OCI-LY1 (cell line): Measurements from ENCODE around the gene ARL10.

Source experiments
- H2AFZ ChIP-seq: fragments of 200-600 bp; sonication (generic), shearing (Covaris generic); 2 replicates; pipeline ENCODE4 v1.6.0; 2014; ENCODE audit warnings: antibody characterized with exemption, mild to moderate bottlenecking, low read length
- H3F3A ChIP-seq: fragments of 200-600 bp; sonication (generic), shearing (Covaris generic); 2 replicates; pipeline ENCODE4 v1.6.0; 2014; ENCODE audit warnings: mild to moderate bottlenecking, antibody characterized with exemption, low read length, moderate library complexity; ENCODE audit not compliant: insufficient read depth
- H3K27ac ChIP-seq: fragments of 200-600 bp; sonication (generic); 2 replicates; pipeline ENCODE4 v1.5.1; 2014; ENCODE audit warnings: low read length, mixed run types, mild to moderate bottlenecking, low read depth; ENCODE audit not compliant: poor library complexity, severe bottlenecking
- H3K27me3 ChIP-seq: fragments of 200-600 bp; sonication (generic); 2 replicates; pipeline ENCODE4 v1.6.0; 2014; ENCODE audit warnings: antibody characterized with exemption, mild to moderate bottlenecking, low read length, moderate library complexity; ENCODE audit not compliant: insufficient read depth
- H3K36me3 ChIP-seq: fragments of 200-600 bp; sonication (generic); 2 replicates; pipeline ENCODE4 v1.6.1; 2014; ENCODE audit warnings: mild to moderate bottlenecking, antibody characterized with exemption, low read length, moderate library complexity, mixed read lengths; ENCODE audit not compliant: insufficient read depth
- H3K4me1 ChIP-seq: fragments of 200-600 bp; sonication (generic); 2 replicates; pipeline ENCODE4 v1.5.1; 2014; ENCODE audit warnings: mild to moderate bottlenecking, low read length, moderate library complexity; ENCODE audit not compliant: insufficient read depth, severe bottlenecking
- H3K4me2 ChIP-seq: fragments of 200-600 bp; sonication (generic), shearing (Covaris generic); 2 replicates; pipeline ENCODE4 v1.6.1; 2014; ENCODE audit warnings: low read length
- H3K4me3 ChIP-seq: fragments of 200-600 bp; sonication (generic); 2 replicates; pipeline ENCODE4 v1.5.1; 2014; ENCODE audit warnings: low read length, low read depth, mild to moderate bottlenecking, mixed read lengths; ENCODE audit not compliant: poor library complexity, severe bottlenecking
- H3K79me2 ChIP-seq: fragments of 200-600 bp; shearing (Covaris generic); 2 replicates; pipeline ENCODE4 v1.6.1; 2016; ENCODE audit warnings: mixed run types, low read length, mixed read lengths; ENCODE audit not compliant: insufficient read depth
- H3K9ac ChIP-seq: fragments of 200-600 bp; sonication (generic), shearing (Covaris generic); 2 replicates; pipeline ENCODE4 v1.6.1; 2014; ENCODE audit warnings: mild to moderate bottlenecking, low read length, mixed read lengths
- H3K9me2 ChIP-seq: fragments of 200-600 bp; sonication (generic), shearing (Covaris generic); 2 replicates; pipeline ENCODE4 v1.6.1; 2014; ENCODE audit warnings: low read depth, mild to moderate bottlenecking, low read length, mixed read lengths
- H3K9me3 ChIP-seq: fragments of 200-600 bp; shearing (Covaris generic); 2 replicates; pipeline ENCODE4 v1.6.1; 2014; ENCODE audit warnings: low read length, mixed read lengths
- H4K20me1 ChIP-seq: fragments of 200-600 bp; sonication (generic), shearing (Covaris generic); 2 replicates; pipeline ENCODE4 v1.6.0; 2016; ENCODE audit warnings: mild to moderate bottlenecking, low read length; ENCODE audit not compliant: insufficient read depth
- EZH2 ChIP-seq: fragments of 200-600 bp; sonication (generic), shearing (Covaris generic); IDR thresholded peaks from 2 replicates; pipeline ENCODE4 v1.8.0; 2017; ENCODE audit warnings: borderline replicate concordance, mixed run types, mild to moderate bottlenecking, antibody characterized with exemption, low read length, moderate library complexity, mixed read lengths
- TF ChIP-seq, protein P1 (sequence below): fragments of 200-600 bp; sonication (generic), shearing (Covaris generic); IDR thresholded peaks from 2 replicates; pipeline ENCODE4 v1.5.1; 2017; ENCODE audit warnings: mild to moderate bottlenecking, antibody characterized with exemption, low read length, moderate library complexity, mixed read lengths

The ARL10 gene

GRCh38 chr5:176416965-176417364 is 51.7 kb downstream of the ARL10 start:
- no peaks in the 10 kb centered on the region for H4K20me1 ChIP-seq
- peaks cover 6% of the 10 kb centered on the region; the same call in 1 of the 2 replicates for H3K27me3 ChIP-seq
- H3K79me2 ChIP-seq = 0 out of 2 replicates have a peak, but pooled peaks cover 5% of the 10 kb centered on the region
- peaks cover 21% of the 10 kb centered on the region for H3K4me1 ChIP-seq
- H3K9ac ChIP-seq = peak overlapping the region; percentile 38; the same call in 1 of the 2 replicates
- no peak for TF ChIP-seq EZH2
- TF ChIP-seq, protein P1, sequence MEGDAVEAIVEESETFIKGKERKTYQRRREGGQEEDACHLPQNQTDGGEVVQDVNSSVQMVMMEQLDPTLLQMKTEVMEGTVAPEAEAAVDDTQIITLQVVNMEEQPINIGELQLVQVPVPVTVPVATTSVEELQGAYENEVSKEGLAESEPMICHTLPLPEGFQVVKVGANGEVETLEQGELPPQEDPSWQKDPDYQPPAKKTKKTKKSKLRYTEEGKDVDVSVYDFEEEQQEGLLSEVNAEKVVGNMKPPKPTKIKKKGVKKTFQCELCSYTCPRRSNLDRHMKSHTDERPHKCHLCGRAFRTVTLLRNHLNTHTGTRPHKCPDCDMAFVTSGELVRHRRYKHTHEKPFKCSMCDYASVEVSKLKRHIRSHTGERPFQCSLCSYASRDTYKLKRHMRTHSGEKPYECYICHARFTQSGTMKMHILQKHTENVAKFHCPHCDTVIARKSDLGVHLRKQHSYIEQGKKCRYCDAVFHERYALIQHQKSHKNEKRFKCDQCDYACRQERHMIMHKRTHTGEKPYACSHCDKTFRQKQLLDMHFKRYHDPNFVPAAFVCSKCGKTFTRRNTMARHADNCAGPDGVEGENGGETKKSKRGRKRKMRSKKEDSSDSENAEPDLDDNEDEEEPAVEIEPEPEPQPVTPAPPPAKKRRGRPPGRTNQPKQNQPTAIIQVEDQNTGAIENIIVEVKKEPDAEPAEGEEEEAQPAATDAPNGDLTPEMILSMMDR = no peak
- H3K9me3 ChIP-seq = no peaks in the 10 kb centered on the region
- no peak overlapping the region for H3K27ac ChIP-seq
- no peak overlapping the region for H2AFZ ChIP-seq
- peak overlapping the region; percentile 90 for H3K4me3 ChIP-seq
- no peaks in the 10 kb centered on the region for H3K9me2 ChIP-seq
- no peaks in the 10 kb centered on the region for H3K36me3 ChIP-seq
- no peaks in the 10 kb centered on the region for H3F3A ChIP-seq
- peak overlapping the region; percentile 67 for H3K4me2 ChIP-seq

DNA sequence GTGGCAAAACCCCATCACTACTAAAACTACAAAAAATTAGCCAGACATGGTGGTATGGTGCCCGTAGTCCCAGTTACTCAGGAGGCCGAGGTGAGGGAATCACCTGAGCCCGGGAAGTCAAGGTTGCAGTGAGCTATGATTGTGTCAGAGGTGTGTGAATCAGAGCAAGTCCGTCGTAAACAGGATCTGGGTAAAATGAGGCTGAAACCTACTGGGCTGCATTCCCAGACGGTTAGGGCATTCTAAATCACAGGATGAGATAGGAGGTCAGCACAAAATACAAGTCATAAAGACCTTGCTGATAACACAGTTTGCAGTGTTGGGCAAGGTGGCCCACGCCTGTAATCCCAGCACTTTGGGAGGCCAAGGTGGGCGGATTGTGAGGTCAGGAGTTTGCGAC is 53.0 kb downstream of the ARL10 start:
- Histone ChIP-seq H2AFZ (no peak overlapping the region), H3K79me2 (0 out of 2 replicates have a peak, but pooled peaks cover 5% of the 10 kb centered on the region), H3K27me3 (peaks cover 6% of the 10 kb centered on the region; the same call in 1 of the 2 replicates), H3K4me1 (peaks cover 21% of the 10 kb centered on the region), H3F3A (no peaks in the 10 kb centered on the region), H3K9ac (no peak overlapping the region), H4K20me1 (no peaks in the 10 kb centered on the region), H3K36me3 (no peaks in the 10 kb centered on the region), H3K27ac (no peak overlapping the region), H3K9me3 (no peaks in the 10 kb centered on the region), H3K9me2 (no peaks in the 10 kb centered on the region), H3K4me2 (no peak overlapping the region), H3K4me3 (no peak overlapping the region)
- no peak for TF ChIP-seq EZH2

GRCh38 chr5:176420086-176420485 is 54.8 kb downstream of the ARL10 start:
- Histone ChIP-seq H3K4me3 (no peak overlapping the region), H4K20me1 (no peaks in the 10 kb centered on the region), H2AFZ (no peak overlapping the region), H3K27me3 (peaks cover 6% of the 10 kb centered on the region; the same call in 1 of the 2 replicates), H3K4me1 (peaks cover 12% of the 10 kb centered on the region), H3K9ac (no peak overlapping the region), H3K9me3 (peaks cover under 1% of the 10 kb centered on the region; the same call in 1 of the 2 replicates), H3K27ac (no peak overlapping the region), H3K79me2 (0 out of 2 replicates have a peak, but pooled peaks cover 5% of the 10 kb centered on the region), H3K36me3 (no peaks in the 10 kb centered on the region; the same call in 1 of the 2 replicates), H3K4me2 (no peak overlapping the region), H3F3A (no peaks in the 10 kb centered on the region), H3K9me2 (no peaks in the 10 kb centered on the region)
- TF ChIP-seq EZH2 = no peak
- TF ChIP-seq, protein P1 = no peak

- peaks cover 8% of the 10 kb centered on the region; the same call in 1 of the 2 replicates for H3K9me3 ChIP-seq
- no peaks in the 10 kb centered on the region for H4K20me1 ChIP-seq
- H3K4me3 ChIP-seq = no peak overlapping the region
- TF ChIP-seq, protein P1 = no peak
- no peak for TF ChIP-seq EZH2
- H3K9ac ChIP-seq = no peak overlapping the region
- no peak overlapping the region for H2AFZ ChIP-seq
- H3K36me3 ChIP-seq = no peaks in the 10 kb centered on the region; the same call in 1 of the 2 replicates
- peaks cover 6% of the 10 kb centered on the region for H3K4me1 ChIP-seq
- H3K79me2 ChIP-seq = no peaks in the 10 kb centered on the region
- H3K27me3 ChIP-seq = peaks cover 6% of the 10 kb centered on the region; the same call in 1 of the 2 replicates
- no peaks in the 10 kb centered on the region for H3F3A ChIP-seq
- no peaks in the 10 kb centered on the region for H3K9me2 ChIP-seq
- no peak overlapping the region for H3K4me2 ChIP-seq
- H3K27ac ChIP-seq = no peak overlapping the region
These were observed 55.8 kb downstream of the ARL10 start for GRCh38 chr5:176420972-176421544.
